A673 (cell line): ENCODE data around the gene SPPL2B.

Source experiments
- CTCF ChIP-seq: fragments of 300-800, 200-600 bp; sonication (generic); conservative IDR thresholded peaks from 2 replicates; pipeline ENCODE4 v1.5.1; 2017; ENCODE audit warnings: low read depth, mild to moderate bottlenecking, antibody characterized with exemption, low read length, moderate library complexity, mixed read lengths
- EZH2 ChIP-seq: fragments of 200-600 bp; sonication (generic); IDR thresholded peaks from 2 replicates; pipeline ENCODE4 v1.6.1; 2017; ENCODE audit warnings: borderline replicate concordance, low read depth, mild to moderate bottlenecking, mixed read lengths, antibody characterized with exemption, low read length; ENCODE audit not compliant: poor library complexity, severe bottlenecking

DNA sequence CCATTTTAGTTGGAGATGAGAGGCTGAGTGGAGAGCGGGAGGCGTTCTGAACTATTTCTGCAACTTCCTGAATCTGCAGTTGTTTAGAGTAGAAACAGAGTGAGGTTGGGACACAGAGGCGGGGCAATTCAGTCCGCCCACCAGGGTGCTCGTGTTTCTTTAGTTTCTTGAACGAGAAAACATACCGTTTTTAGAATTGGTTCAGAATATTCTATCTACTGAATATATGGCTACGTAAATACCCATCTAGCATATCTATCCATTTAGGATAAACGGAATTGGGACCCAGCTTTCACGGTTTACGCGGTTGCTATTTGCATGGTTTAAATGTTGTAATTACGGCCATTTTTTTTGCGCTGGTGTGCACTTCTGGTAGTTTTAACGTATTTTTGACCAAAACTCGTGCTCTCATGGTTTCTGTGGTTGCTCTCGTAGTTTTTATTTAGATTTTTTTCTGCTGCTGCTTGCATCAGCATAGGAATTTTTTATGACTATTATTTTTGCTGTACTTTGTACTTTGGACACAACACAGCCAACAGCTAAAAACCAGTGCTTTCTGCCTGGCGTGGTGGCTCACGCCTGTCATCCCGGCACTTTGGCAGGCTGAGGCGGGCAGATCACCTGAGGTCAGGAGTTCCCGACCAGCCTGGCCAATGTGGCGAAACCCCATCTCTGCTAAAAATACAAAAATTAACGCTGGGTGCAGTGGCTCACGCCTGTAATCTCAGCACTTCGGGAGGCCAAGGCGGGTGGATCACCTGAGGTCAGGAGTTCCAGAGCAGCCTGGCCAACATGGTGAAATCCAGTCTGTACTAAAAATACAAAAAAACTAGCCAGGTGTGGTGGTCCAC is 66.2 kb downstream of the SPPL2B start:
- TF ChIP-seq CTCF (no peak), EZH2 (no peak)
